SU-DHL-6 (cell line): Measurements from ENCODE around the gene C1QTNF2.

ENCODE experiments used
- H2AFZ ChIP-seq: fragments of 200-600 bp; sonication (generic); 2 replicates; pipeline ENCODE4 v1.6.1; 2014; ENCODE audit warnings: low read depth, mild to moderate bottlenecking, moderate library complexity, mixed read lengths, antibody characterized with exemption, low read length; ENCODE audit not compliant: severe bottlenecking
- H3F3A ChIP-seq: fragments of 200-600 bp; shearing (Covaris generic); 2 replicates; pipeline ENCODE4 v1.6.0; 2016; ENCODE audit warnings: antibody characterized with exemption, mild to moderate bottlenecking; ENCODE audit not compliant: insufficient read depth
- H3K27ac ChIP-seq: fragments of 200-600 bp; sonication (generic); 2 replicates; pipeline ENCODE4 v1.5.1; 2016; ENCODE audit warnings: low read depth, mild to moderate bottlenecking, low read length, moderate library complexity, mixed read lengths
- H3K27me3 ChIP-seq: fragments of 200-600 bp; sonication (generic), shearing (Covaris generic); 2 replicates; pipeline ENCODE4 v1.6.0; 2014; ENCODE audit warnings: mild to moderate bottlenecking, low read length
- H3K36me3 ChIP-seq: fragments of 200-600 bp; sonication (generic); 2 replicates; pipeline ENCODE4 v1.6.1; 2014; ENCODE audit warnings: mild to moderate bottlenecking, low read length, mixed read lengths
- H3K4me2 ChIP-seq: fragments of 300-600, 200-600 bp; shearing (Covaris generic), sonication (generic); 2 replicates; pipeline ENCODE4 v1.6.0; 2014; ENCODE audit warnings: low read length, low read depth, mild to moderate bottlenecking; ENCODE audit not compliant: poor library complexity, severe bottlenecking
- H3K4me3 ChIP-seq: fragments of 200-600 bp; sonication (generic); 2 replicates; pipeline ENCODE4 v1.5.1; 2014; ENCODE audit warnings: antibody characterized with exemption, low read length, mild to moderate bottlenecking, mixed read lengths; ENCODE audit not compliant: insufficient read depth, poor library complexity, severe bottlenecking
- H3K79me2 ChIP-seq: fragments of 200-600 bp; sonication (generic); 2 replicates; pipeline ENCODE4 v1.6.1; 2014; ENCODE audit warnings: mild to moderate bottlenecking, low read length, moderate library complexity; ENCODE audit not compliant: insufficient read depth
- H3K9ac ChIP-seq: fragments of 200-600 bp; sonication (generic); 2 replicates; pipeline ENCODE4 v1.7.0; 2014; ENCODE audit warnings: mild to moderate bottlenecking, low read length
- H3K9me2 ChIP-seq: fragments of 200-600 bp; sonication (generic); replicated peaks from 2 replicates; pipeline ENCODE4 v1.6.1; 2014; ENCODE audit warnings: low read length; ENCODE audit not compliant: insufficient read depth
- H3K9me3 ChIP-seq: fragments of 200-600 bp; sonication (generic); 2 replicates; pipeline ENCODE4 v1.6.1; 2014; ENCODE audit warnings: low read length, mixed read lengths; ENCODE audit not compliant: insufficient read depth
- H4K20me1 ChIP-seq: fragments of 200-600 bp; sonication (generic); 2 replicates; pipeline ENCODE4 v1.6.1; 2014; ENCODE audit warnings: low read depth, mild to moderate bottlenecking, antibody characterized with exemption, low read length, moderate library complexity, mixed read lengths
- EZH2phosphoT487 ChIP-seq: fragments of 200-600 bp; sonication (generic), shearing (Covaris generic); conservative IDR thresholded peaks from 2 replicates; pipeline ENCODE4 v1.6.1; 2018; ENCODE audit warnings: mild to moderate bottlenecking, antibody characterized with exemption, low read length, moderate library complexity, mixed read lengths
- TF ChIP-seq, protein P1 (sequence below): fragments of 200-600 bp; sonication (generic); IDR thresholded peaks from one replicate; pipeline ENCODE4 v1.5.1; 2017; ENCODE audit warnings: antibody characterized with exemption, mild to moderate bottlenecking, low read length, moderate library complexity; ENCODE audit not compliant: insufficient read depth, poor library complexity, severe bottlenecking

The C1QTNF2 gene

DNA sequence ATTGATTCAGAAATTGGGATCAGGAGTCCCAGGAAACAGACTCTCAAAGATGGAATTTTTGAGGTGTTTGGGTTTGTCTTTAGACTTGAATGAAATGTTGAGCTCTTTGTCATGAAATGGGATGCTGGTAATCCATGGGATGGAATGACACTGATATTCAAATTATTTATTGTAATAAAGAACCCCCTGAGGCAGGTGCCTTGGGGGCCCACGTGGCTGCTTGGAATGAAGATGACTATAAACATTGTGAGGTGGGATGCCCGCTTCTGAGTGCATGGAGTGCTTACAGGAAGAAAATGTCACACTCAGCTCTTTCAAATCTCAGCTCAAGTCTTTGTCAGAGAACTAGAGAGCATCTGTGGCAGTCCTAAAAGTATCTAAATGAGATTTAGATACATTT lies 9.6 kb upstream of the C1QTNF2 start:
- no peaks in the 10 kb centered on the region for H3K36me3 ChIP-seq
- TF ChIP-seq, protein P1, sequence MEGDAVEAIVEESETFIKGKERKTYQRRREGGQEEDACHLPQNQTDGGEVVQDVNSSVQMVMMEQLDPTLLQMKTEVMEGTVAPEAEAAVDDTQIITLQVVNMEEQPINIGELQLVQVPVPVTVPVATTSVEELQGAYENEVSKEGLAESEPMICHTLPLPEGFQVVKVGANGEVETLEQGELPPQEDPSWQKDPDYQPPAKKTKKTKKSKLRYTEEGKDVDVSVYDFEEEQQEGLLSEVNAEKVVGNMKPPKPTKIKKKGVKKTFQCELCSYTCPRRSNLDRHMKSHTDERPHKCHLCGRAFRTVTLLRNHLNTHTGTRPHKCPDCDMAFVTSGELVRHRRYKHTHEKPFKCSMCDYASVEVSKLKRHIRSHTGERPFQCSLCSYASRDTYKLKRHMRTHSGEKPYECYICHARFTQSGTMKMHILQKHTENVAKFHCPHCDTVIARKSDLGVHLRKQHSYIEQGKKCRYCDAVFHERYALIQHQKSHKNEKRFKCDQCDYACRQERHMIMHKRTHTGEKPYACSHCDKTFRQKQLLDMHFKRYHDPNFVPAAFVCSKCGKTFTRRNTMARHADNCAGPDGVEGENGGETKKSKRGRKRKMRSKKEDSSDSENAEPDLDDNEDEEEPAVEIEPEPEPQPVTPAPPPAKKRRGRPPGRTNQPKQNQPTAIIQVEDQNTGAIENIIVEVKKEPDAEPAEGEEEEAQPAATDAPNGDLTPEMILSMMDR = no peak
- no peak for TF ChIP-seq EZH2phosphoT487
- H3K4me3 ChIP-seq = no peak overlapping the region
- H3K9me2 ChIP-seq = no peaks in the 10 kb centered on the region
- no peaks in the 10 kb centered on the region for H3F3A ChIP-seq
- H2AFZ ChIP-seq = no peak overlapping the region
- no peak overlapping the region for H3K4me2 ChIP-seq
- no peaks in the 10 kb centered on the region for H3K27me3 ChIP-seq
- H4K20me1 ChIP-seq = no peaks in the 10 kb centered on the region
- no peak overlapping the region for H3K9ac ChIP-seq
- no peaks in the 10 kb centered on the region for H3K79me2 ChIP-seq
- H3K27ac ChIP-seq = no peak overlapping the region
- no peaks in the 10 kb centered on the region for H3K9me3 ChIP-seq

DNA sequence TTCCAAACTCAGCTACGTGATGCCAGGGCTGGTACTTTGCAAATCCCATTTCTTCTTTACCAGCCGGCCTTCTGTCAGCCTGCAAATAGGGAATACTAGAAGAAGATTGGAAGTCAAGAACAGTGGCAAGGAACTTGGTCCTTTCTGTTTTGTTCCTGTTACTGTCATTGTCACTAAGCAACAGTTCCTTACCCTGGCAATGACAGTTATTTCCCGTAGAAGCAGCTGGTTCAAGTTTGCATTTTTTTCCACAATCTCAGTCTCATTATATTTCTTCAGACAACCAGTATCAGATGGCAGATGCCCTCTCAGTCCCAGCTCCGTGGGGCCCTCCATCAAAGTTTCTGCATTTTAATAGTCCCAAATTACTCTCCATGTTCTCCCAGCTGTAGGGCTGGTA lies 9.1 kb upstream of the C1QTNF2 start:
- H2AFZ ChIP-seq = no peak overlapping the region
- no peaks in the 10 kb centered on the region for H3K9me2 ChIP-seq

DNA sequence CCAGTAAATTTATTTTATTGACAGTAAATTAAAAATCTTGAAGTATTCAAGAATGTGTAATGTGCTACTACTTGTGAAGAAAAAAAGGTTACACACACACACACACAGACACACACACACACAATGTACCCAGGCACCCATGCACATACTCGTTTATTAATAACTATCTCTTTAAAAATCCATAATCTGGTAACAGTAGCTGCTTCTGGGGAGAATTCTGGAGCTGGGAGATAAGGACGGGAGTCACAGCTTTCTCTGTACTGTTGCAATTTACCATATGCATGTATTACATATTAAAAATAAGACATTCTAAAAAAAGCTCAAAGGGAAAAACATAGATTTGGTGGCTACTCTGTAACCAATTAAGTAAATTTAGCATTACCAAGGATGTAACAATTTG lies 7.9 kb upstream of the C1QTNF2 start:
- Histone ChIP-seq H3K4me2 (no peak overlapping the region), H3K27ac (no peak overlapping the region), H3K9me2 (no peaks in the 10 kb centered on the region), H3F3A (no peaks in the 10 kb centered on the region), H3K36me3 (no peaks in the 10 kb centered on the region), H2AFZ (no peak overlapping the region), H3K27me3 (no peaks in the 10 kb centered on the region), H3K9ac (no peak overlapping the region), H3K9me3 (no peaks in the 10 kb centered on the region), H3K79me2 (no peaks in the 10 kb centered on the region), H4K20me1 (no peaks in the 10 kb centered on the region), H3K4me3 (no peak overlapping the region)
- TF ChIP-seq, protein P1 = no peak
- TF ChIP-seq EZH2phosphoT487 = no peak

More for the DNA sequence above, 9.1 kb upstream of the C1QTNF2 start:
- no peaks in the 10 kb centered on the region for H4K20me1 ChIP-seq
- H3K4me2 ChIP-seq = no peak overlapping the region
- H3K27me3 ChIP-seq = no peaks in the 10 kb centered on the region
- H3F3A ChIP-seq = no peaks in the 10 kb centered on the region
- TF ChIP-seq, protein P1 = no peak
- TF ChIP-seq EZH2phosphoT487 = no peak
- H3K79me2 ChIP-seq = no peaks in the 10 kb centered on the region
- H3K9ac ChIP-seq = no peak overlapping the region
- H3K4me3 ChIP-seq = no peak overlapping the region
- no peaks in the 10 kb centered on the region for H3K9me3 ChIP-seq
- no peak overlapping the region for H3K27ac ChIP-seq
- H3K36me3 ChIP-seq = no peaks in the 10 kb centered on the region

DNA sequence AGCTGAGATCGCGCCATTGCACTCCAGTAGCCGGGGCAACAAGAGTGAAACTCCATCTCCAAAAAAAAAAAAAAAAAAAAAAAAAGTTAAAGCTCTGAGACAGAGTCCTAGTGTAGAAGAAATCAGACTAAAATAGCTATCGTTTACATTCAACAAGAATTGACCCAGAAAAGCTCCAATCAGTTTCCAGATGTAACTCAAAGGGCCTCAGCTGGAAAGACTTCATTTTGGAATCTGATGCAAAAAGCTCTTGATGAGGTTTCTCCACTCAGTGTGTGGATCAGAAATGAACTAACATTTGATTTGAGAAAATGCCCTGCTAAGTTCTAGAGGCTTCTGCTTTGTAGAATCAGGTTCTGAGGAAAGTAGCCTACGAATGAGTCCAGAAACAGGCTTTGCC lies 7.2 kb upstream of the C1QTNF2 start:
- Histone ChIP-seq H3K9me3 (no peaks in the 10 kb centered on the region), H3K9ac (no peak overlapping the region), H3F3A (no peaks in the 10 kb centered on the region), H3K79me2 (no peaks in the 10 kb centered on the region), H2AFZ (no peak overlapping the region), H3K4me3 (no peak overlapping the region), H3K27ac (no peak overlapping the region), H4K20me1 (no peaks in the 10 kb centered on the region), H3K36me3 (no peaks in the 10 kb centered on the region), H3K9me2 (no peaks in the 10 kb centered on the region), H3K27me3 (no peaks in the 10 kb centered on the region), H3K4me2 (no peak overlapping the region)
- TF ChIP-seq EZH2phosphoT487 = no peak
- TF ChIP-seq, protein P1 = no peak
